ENCODE measurements around the gene PPP2R5D.
"Not testable (repeated sequence)": the region's sequence is repeated elsewhere in the genome, so short reads cannot be mapped to it uniquely, and the experiment has no call there.

The PPP2R5D gene

GRCh38 chr6:43033496-43034189, 49.3 kb downstream of the PPP2R5D start:
- no peak for DNase-seq

- DNase-seq = no peak
Measured at GRCh38 chr6:43034190-43034525, 49.8 kb downstream of the PPP2R5D start.

GRCh38 chr6:43035495-43036194, 51.3 kb downstream of the PPP2R5D start:
- no peak for DNase-seq

- no peak for DNase-seq
Measured at GRCh38 chr6:43036712-43037111, 52.3 kb downstream of the PPP2R5D start.

- DNase-seq = no peak
Measured at GRCh38 chr6:43037197-43037596, 52.8 kb downstream of the PPP2R5D start.

- DNase-seq = no peak
Measured at GRCh38 chr6:43037706-43038105, 53.3 kb downstream of the PPP2R5D start.

- no peak for DNase-seq
Measured at GRCh38 chr6:43038727-43039126, 54.4 kb downstream of the PPP2R5D start.

- DNase-seq = no peak
Measured at GRCh38 chr6:43040542-43041257, 56.3 kb downstream of the PPP2R5D start.

- not testable (repeated sequence) for DNase-seq
Measured at GRCh38 chr6:43041475-43041874, 57.1 kb downstream of the PPP2R5D start.

GRCh38 chr6:43043310-43043709, 58.9 kb downstream of the PPP2R5D start:
- no peak for DNase-seq

GRCh38 chr6:43045371-43045930, 61.1 kb downstream of the PPP2R5D start:
- no peak for DNase-seq

- no peak for DNase-seq
Measured at GRCh38 chr6:43047998-43048397, 63.6 kb downstream of the PPP2R5D start.

GRCh38 chr6:43050981-43051380, 66.6 kb downstream of the PPP2R5D start:
- no peak for DNase-seq

GRCh38 chr6:43052225-43052841, 68.0 kb downstream of the PPP2R5D start:
- no peak for DNase-seq

GRCh38 chr6:43052842-43053544, 68.6 kb downstream of the PPP2R5D start:
- DNase-seq = peak; percentile 28

- peak; percentile 88 for DNase-seq
Measured at GRCh38 chr6:43053545-43054205, 69.3 kb downstream of the PPP2R5D start, which contains the start of gene CUL7. Gene CUL7 (minus strand): TSS chr6:43053851. CDS start chr6:43052788, 1,063 bp downstream.

- no peak for DNase-seq
Measured at GRCh38 chr6:43054206-43054943, 70.0 kb downstream of the PPP2R5D start.

GRCh38 chr6:43055966-43056365, 71.6 kb downstream of the PPP2R5D start:
- no peak for DNase-seq

- DNase-seq = no peak
Measured at GRCh38 chr6:43058531-43058930, 74.2 kb downstream of the PPP2R5D start.

- peak; percentile 97 for DNase-seq
Measured at GRCh38 chr6:43059168-43060033, 75.0 kb downstream of the PPP2R5D start, which contains the start of the genes KLC4 and MRPL2. Gene KLC4 (plus strand): TSS chr6:43059631. CDS start chr6:43061336, 1,705 bp downstream. Gene MRPL2 (minus strand): TSS chr6:43059434. CDS start chr6:43059381, 53 bp downstream.
